Loucy (cell line): ENCODE measurements around the gene AFG3L2.

ENCODE experiments used
- EZH2phosphoT487 ChIP-seq: fragments of 200-600 bp; IDR thresholded peaks from 2 replicates; pipeline ENCODE4 v1.6.1; 2018; ENCODE audit warnings: antibody characterized with exemption, mild to moderate bottlenecking, moderate library complexity, borderline replicate concordance
- TF ChIP-seq, protein P1 (sequence below): fragments of 200-600 bp; sonication (generic); conservative IDR thresholded peaks from 2 replicates; pipeline ENCODE4 v1.5.1; 2014; ENCODE audit warnings: mild to moderate bottlenecking, antibody characterized with exemption, low read length

DNA sequence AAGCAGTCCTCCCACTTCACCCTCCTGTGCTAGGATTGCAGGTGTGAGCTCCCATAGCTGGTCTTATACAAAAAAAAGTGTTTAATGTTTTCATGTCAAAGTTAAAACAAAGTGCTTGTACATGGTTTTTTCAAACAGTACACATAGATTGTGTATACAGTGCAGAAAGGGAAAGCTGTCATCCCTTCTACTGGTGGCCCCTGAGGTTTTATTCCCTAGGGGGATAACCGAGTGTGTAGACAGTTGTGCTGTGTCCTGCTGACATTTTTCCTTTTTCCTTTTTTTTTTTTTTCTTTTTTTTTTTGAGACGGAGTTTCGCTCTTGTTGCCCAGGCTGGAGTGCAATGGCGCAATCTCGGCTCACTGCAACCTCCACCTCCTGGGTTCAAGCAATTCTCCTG, 58.2 kb downstream of the AFG3L2 start:
- TF ChIP-seq, protein P1, sequence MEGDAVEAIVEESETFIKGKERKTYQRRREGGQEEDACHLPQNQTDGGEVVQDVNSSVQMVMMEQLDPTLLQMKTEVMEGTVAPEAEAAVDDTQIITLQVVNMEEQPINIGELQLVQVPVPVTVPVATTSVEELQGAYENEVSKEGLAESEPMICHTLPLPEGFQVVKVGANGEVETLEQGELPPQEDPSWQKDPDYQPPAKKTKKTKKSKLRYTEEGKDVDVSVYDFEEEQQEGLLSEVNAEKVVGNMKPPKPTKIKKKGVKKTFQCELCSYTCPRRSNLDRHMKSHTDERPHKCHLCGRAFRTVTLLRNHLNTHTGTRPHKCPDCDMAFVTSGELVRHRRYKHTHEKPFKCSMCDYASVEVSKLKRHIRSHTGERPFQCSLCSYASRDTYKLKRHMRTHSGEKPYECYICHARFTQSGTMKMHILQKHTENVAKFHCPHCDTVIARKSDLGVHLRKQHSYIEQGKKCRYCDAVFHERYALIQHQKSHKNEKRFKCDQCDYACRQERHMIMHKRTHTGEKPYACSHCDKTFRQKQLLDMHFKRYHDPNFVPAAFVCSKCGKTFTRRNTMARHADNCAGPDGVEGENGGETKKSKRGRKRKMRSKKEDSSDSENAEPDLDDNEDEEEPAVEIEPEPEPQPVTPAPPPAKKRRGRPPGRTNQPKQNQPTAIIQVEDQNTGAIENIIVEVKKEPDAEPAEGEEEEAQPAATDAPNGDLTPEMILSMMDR: no peak
- TF ChIP-seq EZH2phosphoT487: no peak
